Loucy (cell line): ENCODE results near the gene TRRAP.

Experiments
- H2AFZ ChIP-seq: fragments of 200-600 bp; sonication (generic); 2 replicates; pipeline ENCODE4 v1.6.0; 2016; ENCODE audit warnings: antibody characterized with exemption, mild to moderate bottlenecking, low read length, moderate library complexity
- H3F3A ChIP-seq: fragments of 200-600 bp; 2 replicates; pipeline ENCODE4 v1.6.0; 2016; ENCODE audit warnings: antibody characterized with exemption, low read depth, mild to moderate bottlenecking
- H3K27me3 ChIP-seq: fragments of 200-600 bp; sonication (generic); 2 replicates; pipeline ENCODE4 v1.6.1; 2014; ENCODE audit warnings: low read length, mild to moderate bottlenecking; ENCODE audit not compliant: insufficient read depth, poor library complexity, severe bottlenecking
- H3K36me3 ChIP-seq: fragments of 200-600 bp; sonication (generic); 2 replicates; pipeline ENCODE4 v1.6.1; 2016; ENCODE audit warnings: low read length; ENCODE audit not compliant: insufficient read depth
- H3K4me1 ChIP-seq: fragments of 200-600 bp; sonication (generic); 2 replicates; pipeline ENCODE4 v1.5.1; 2014; ENCODE audit warnings: low read length, mild to moderate bottlenecking; ENCODE audit not compliant: insufficient read depth, poor library complexity, severe bottlenecking
- H3K4me2 ChIP-seq: fragments of 200-600 bp; sonication (generic); 2 replicates; pipeline ENCODE4 v1.6.0; 2014; ENCODE audit warnings: antibody characterized with exemption, low read length, low read depth, mild to moderate bottlenecking; ENCODE audit not compliant: poor library complexity, severe bottlenecking
- H3K4me3 ChIP-seq: fragments of 200-600 bp; sonication (generic); 2 replicates; pipeline ENCODE4 v1.5.1; 2014; ENCODE audit warnings: low read length, mild to moderate bottlenecking, mixed read lengths; ENCODE audit not compliant: poor library complexity, severe bottlenecking
- H3K79me2 ChIP-seq: fragments of 200-600 bp; sonication (generic); 2 replicates; pipeline ENCODE4 v1.6.1; 2014; ENCODE audit warnings: low read length; ENCODE audit not compliant: insufficient read depth
- H3K9ac ChIP-seq: fragments of 200-600 bp; sonication (generic); 2 replicates; pipeline ENCODE4 v1.6.0; 2014; ENCODE audit warnings: mild to moderate bottlenecking, low read depth, low read length, moderate library complexity; ENCODE audit not compliant: poor library complexity, severe bottlenecking
- H3K9me2 ChIP-seq: fragments of 200-600 bp; sonication (generic); replicated peaks from 2 replicates; pipeline ENCODE4 v1.6.1; 2016; ENCODE audit warnings: low read depth, low read length, mixed read lengths
- H3K9me3 ChIP-seq: fragments of 200-600 bp; sonication (generic); 2 replicates; pipeline ENCODE4 v1.6.1; 2014; ENCODE audit warnings: mild to moderate bottlenecking, antibody characterized with exemption, low read length, low read depth; ENCODE audit not compliant: insufficient read depth
- H4K20me1 ChIP-seq: fragments of 200-600 bp; sonication (generic); 2 replicates; pipeline ENCODE4 v1.6.0; 2014; ENCODE audit warnings: antibody characterized with exemption, low read length, mild to moderate bottlenecking; ENCODE audit not compliant: insufficient read depth, poor library complexity, severe bottlenecking
- CTCF ChIP-seq: fragments of 200-600 bp; sonication (generic); conservative IDR thresholded peaks from 2 replicates; pipeline ENCODE4 v1.5.1; 2014; ENCODE audit warnings: mild to moderate bottlenecking, antibody characterized with exemption, low read length
- EZH2phosphoT487 ChIP-seq: fragments of 200-600 bp; IDR thresholded peaks from 2 replicates; pipeline ENCODE4 v1.6.1; 2018; ENCODE audit warnings: antibody characterized with exemption, mild to moderate bottlenecking, moderate library complexity, borderline replicate concordance

The TRRAP gene

GRCh38 chr7:98878365-98879197, at the start of gene TRRAP:
Gene TRRAP, plus strand, starts transcription at chr7:98878532. Its CDS starts 2,619 bp downstream, at chr7:98881151.
- Histone ChIP-seq H3K9ac (peak within 1 kb of the TSS; percentile 99), H2AFZ (peak within 1 kb of the TSS; percentile 77; the same call in 1 of the 2 replicates), H3K4me3 (peak within 1 kb of the TSS; percentile 91), H3K27me3 (no peaks in the 10 kb centered on the region), H3K36me3 (peaks cover 19% of the 10 kb centered on the region; the same call in 1 of the 2 replicates), H3K79me2 (peaks cover 46% of the 10 kb centered on the region), H3K9me3 (no peaks in the 10 kb centered on the region), H3K4me1 (peaks cover 11% of the 10 kb centered on the region), H3F3A (no peaks in the 10 kb centered on the region), H3K9me2 (no peaks in the 10 kb centered on the region), H3K4me2 (peak within 1 kb of the TSS; percentile 87), H4K20me1 (peaks cover 29% of the 10 kb centered on the region)
- TF ChIP-seq EZH2phosphoT487: no peak
- peak; percentile 61 for TF ChIP-seq CTCF

GRCh38 chr7:98830972-98831548, 47.3 kb upstream of the TRRAP start:
- Histone ChIP-seq H3K4me2 (no peak overlapping the region), H3K4me3 (no peak overlapping the region), H3K9me2 (no peaks in the 10 kb centered on the region), H3K9me3 (no peaks in the 10 kb centered on the region), H2AFZ (no peak overlapping the region), H3K9ac (no peak overlapping the region), H3K79me2 (no peaks in the 10 kb centered on the region), H3K27me3 (no peaks in the 10 kb centered on the region), H3K36me3 (no peaks in the 10 kb centered on the region), H3F3A (no peaks in the 10 kb centered on the region), H3K4me1 (no peaks in the 10 kb centered on the region), H4K20me1 (no peaks in the 10 kb centered on the region)
- TF ChIP-seq EZH2phosphoT487: no peak

- H3K9me3 ChIP-seq: no peaks in the 10 kb centered on the region
- no peaks in the 10 kb centered on the region for H3F3A ChIP-seq
- no peak overlapping the region for H2AFZ ChIP-seq
- H3K9ac ChIP-seq: no peak overlapping the region
- no peaks in the 10 kb centered on the region for H3K36me3 ChIP-seq
- no peak overlapping the region for H3K4me2 ChIP-seq
- no peak overlapping the region for H3K4me3 ChIP-seq
- TF ChIP-seq EZH2phosphoT487 (no peak), CTCF (peak; percentile 76)
- no peaks in the 10 kb centered on the region for H3K4me1 ChIP-seq
- no peaks in the 10 kb centered on the region for H3K27me3 ChIP-seq
- no peaks in the 10 kb centered on the region for H4K20me1 ChIP-seq
- no peaks in the 10 kb centered on the region for H3K79me2 ChIP-seq
- no peaks in the 10 kb centered on the region for H3K9me2 ChIP-seq
Observed at GRCh38 chr7:98831641-98832221, 46.6 kb upstream of the TRRAP start.
